ENCODE measurements around the gene HSDL1. TPM values are rescaled to one million over a fixed set of nuclear protein-coding genes. Genes with fewer than 3 reads are reported as not detected.

The HSDL1 gene
- total and polyA plus RNA-seq, 10 of the 15 experiments (the other 5 are each of a cell fraction or from before 2014, with no cell fraction given), result 2.0 to 13.4 (median 5.6) TPM

DNA sequence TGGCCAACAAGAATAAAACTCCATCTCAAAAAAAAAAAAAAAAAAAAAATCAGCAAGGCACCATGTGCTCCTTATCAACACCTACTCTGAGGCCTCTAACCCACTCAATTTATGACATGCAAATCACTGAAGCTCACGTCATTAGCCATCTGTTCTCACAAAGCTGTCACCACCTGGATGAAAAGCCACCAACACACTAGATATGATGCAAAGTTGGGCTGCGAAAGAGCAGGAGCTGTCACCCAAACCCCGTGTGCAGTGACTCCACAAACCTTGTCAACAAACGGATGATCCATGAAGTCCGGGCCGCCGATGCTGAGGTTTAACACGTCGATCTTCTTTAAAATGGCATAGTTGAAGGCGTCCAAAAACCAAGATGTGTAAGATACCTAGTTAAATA, 53.5 kb downstream of the HSDL1 start (continued):
- TF ChIP-seq MXI1 (IDR thresholded peaks at IDR 0.05; ENCODE audit: low read depth, low read length), result no peak
- no peak for TF ChIP-seq BMI1 (IDR thresholded peaks at IDR 0.05; ENCODE audit: borderline replicate concordance)
- TF ChIP-seq ESRRA (IDR thresholded peaks at IDR 0.05; ENCODE audit: low read length), result no peak
- no peak for TF ChIP-seq MEF2B (IDR thresholded peaks at IDR 0.05; ENCODE audit: partially characterized antibody, poor library complexity, severe bottlenecking)
- TF ChIP-seq ZNF384 (IDR thresholded peaks at IDR 0.05; ENCODE audit: borderline replicate concordance, low read depth, low read length), result no peak
- TF ChIP-seq SREBF1 (IDR thresholded peaks at IDR 0.05; ENCODE audit: low read length), result no peak
- no peak for TF ChIP-seq TCF3 (IDR thresholded peaks at IDR 0.05; ENCODE audit: borderline replicate concordance, insufficient read depth, low read depth, low read length)
- no peak for TF ChIP-seq ZNF24 (IDR thresholded peaks at IDR 0.05)
- TF ChIP-seq ETV6 (conservative IDR thresholded peaks at IDR 0.05 in 1 of 2, IDR thresholded peaks at IDR 0.05 in 1 of 2; ENCODE audit: borderline replicate concordance in 1 of 2, low read depth in 1 of 2), result no peak
- TF ChIP-seq ZNF217 (IDR thresholded peaks at IDR 0.05), result no peak

DNA sequence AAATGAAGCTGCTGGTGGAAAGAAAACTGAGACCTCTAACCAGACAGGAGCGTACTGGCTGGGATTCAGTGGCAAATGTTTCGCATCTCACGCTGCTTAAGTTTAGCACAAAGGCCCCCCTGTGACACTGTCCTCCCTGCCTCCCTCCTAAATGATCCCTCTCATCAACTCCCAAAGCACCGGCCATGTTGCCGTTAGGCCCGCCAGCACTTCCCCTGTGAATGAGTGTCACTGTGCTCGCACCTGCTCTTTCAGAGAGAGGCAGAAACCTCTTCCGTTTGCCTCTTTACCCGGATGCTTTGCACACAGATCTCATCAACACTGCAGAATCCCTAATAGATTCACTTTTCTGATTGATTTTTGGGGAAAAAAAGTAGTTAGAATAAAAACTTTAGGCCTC, 54.8 kb downstream of the HSDL1 start:
- in situ Hi-C loops (cut with MboI), result no loop called here

More for the DNA sequence above, 54.8 kb downstream of the HSDL1 start:
- H3K4me1 ChIP-seq (ENCODE audit: control insufficient read depth, insufficient read depth, low read length), result peaks cover 44% of the 10 kb centered on the region
- no peaks in the 10 kb centered on the region for H3K9me3 ChIP-seq (replicated peaks; ENCODE audit: control insufficient read depth, insufficient read depth, low read length)
- intact Hi-C loops (cut with micrococcal nuclease; ENCODE audit: unreplicated experiment), result no loop called here
- POLR2A ChIA-PET, result interaction anchor here (0.6 kb wide), 1 partner anchor 36 kb away, joined by 5 read pairs; no protein-coding TSS in a partner anchor
- SMC1A ChIA-PET (ENCODE audit: uncharacterized antibody, unreplicated experiment), result interaction anchor here (2.7 kb wide), 1 partner anchor 15 kb away, joined by 10 read pairs; no protein-coding TSS in a partner anchor
- H3K4me2 ChIP-seq (ENCODE audit: control insufficient read depth, insufficient read depth), result no peak overlapping the region
- H3K9ac ChIP-seq (ENCODE audit: control insufficient read depth, insufficient read depth, low read length), result no peak overlapping the region
- H3K27me3 ChIP-seq (replicated peaks in 1 of 2; ENCODE audit: control insufficient read depth in 2 of 2, insufficient read depth in 2 of 2, low read length in 1 of 2), result no peaks in the 10 kb centered on the region
- BruUV-seq (replicated peaks), result no TSS peak
- WGBS (ENCODE audit: insufficient coverage, insufficient replicate concordance, low lambda C conversion rate, missing lambda C conversion rate), result 96% methylated on average over 9 of the region's 9 CpGs
- ATAC-seq, result no peak
- no peak for DNase-seq (ENCODE audit: low read depth, low spot score)
- no peak overlapping the region for H3K27ac ChIP-seq (ENCODE audit: control insufficient read depth, insufficient read depth)
- FAIRE-seq, result no peak
- no peak for TF ChIP-seq CBX5 (IDR thresholded peaks at IDR 0.05; ENCODE audit: low read depth)
- no peak for TF ChIP-seq HDAC6 (IDR thresholded peaks at IDR 0.05; ENCODE audit: unreplicated experiment)
- TF ChIP-seq SMC3 (IDR thresholded peaks at IDR 0.05; ENCODE audit: borderline replicate concordance, low read length), result no peak
- TF ChIP-seq, protein P1, sequence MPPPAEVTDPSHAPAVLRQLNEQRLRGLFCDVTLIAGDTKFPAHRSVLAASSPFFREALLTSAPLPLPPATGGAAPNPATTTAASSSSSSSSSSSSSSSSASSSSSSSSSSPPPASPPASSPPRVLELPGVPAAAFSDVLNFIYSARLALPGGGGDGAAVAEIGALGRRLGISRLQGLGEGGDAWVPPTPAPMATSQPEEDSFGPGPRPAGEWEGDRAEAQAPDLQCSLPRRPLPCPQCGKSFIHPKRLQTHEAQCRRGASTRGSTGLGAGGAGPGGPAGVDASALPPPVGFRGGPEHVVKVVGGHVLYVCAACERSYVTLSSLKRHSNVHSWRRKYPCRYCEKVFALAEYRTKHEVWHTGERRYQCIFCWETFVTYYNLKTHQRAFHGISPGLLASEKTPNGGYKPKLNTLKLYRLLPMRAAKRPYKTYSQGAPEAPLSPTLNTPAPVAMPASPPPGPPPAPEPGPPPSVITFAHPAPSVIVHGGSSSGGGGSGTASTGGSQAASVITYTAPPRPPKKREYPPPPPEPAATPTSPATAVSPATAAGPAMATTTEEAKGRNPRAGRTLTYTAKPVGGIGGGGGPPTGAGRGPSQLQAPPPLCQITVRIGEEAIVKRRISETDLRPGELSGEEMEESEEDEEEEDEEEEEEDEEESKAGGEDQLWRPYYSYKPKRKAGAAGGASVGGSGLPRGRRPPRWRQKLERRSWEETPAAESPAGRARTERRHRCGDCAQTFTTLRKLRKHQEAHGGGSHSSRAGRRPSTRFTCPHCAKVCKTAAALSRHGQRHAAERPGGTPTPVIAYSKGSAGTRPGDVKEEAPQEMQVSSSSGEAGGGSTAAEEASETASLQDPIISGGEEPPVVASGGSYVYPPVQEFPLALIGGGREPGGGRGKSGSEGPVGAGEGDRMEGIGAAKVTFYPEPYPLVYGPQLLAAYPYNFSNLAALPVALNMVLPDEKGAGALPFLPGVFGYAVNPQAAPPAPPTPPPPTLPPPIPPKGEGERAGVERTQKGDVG (CRISPR knock-in tag; IDR thresholded peaks at IDR 0.05), result no peak
- TF ChIP-seq, protein P2, sequence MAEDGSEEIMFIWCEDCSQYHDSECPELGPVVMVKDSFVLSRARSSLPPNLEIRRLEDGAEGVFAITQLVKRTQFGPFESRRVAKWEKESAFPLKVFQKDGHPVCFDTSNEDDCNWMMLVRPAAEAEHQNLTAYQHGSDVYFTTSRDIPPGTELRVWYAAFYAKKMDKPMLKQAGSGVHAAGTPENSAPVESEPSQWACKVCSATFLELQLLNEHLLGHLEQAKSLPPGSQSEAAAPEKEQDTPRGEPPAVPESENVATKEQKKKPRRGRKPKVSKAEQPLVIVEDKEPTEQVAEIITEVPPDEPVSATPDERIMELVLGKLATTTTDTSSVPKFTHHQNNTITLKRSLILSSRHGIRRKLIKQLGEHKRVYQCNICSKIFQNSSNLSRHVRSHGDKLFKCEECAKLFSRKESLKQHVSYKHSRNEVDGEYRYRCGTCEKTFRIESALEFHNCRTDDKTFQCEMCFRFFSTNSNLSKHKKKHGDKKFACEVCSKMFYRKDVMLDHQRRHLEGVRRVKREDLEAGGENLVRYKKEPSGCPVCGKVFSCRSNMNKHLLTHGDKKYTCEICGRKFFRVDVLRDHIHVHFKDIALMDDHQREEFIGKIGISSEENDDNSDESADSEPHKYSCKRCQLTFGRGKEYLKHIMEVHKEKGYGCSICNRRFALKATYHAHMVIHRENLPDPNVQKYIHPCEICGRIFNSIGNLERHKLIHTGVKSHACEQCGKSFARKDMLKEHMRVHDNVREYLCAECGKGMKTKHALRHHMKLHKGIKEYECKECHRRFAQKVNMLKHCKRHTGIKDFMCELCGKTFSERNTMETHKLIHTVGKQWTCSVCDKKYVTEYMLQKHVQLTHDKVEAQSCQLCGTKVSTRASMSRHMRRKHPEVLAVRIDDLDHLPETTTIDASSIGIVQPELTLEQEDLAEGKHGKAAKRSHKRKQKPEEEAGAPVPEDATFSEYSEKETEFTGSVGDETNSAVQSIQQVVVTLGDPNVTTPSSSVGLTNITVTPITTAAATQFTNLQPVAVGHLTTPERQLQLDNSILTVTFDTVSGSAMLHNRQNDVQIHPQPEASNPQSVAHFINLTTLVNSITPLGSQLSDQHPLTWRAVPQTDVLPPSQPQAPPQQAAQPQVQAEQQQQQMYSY (CRISPR knock-in tag; IDR thresholded peaks at IDR 0.05), result no peak
- no peak for TF ChIP-seq ZNF274 (IDR thresholded peaks at IDR 0.05; ENCODE audit: insufficient read depth, insufficient read length)
- CTCF ChIA-PET, result interaction anchor here (1.4 to 7.9 kb wide), 5 partner anchors 11 to 98 kb away, joined by 4 to 102 read pairs (median 58); partner anchors contain the start of genes ADAD2, MBTPS1 and TAF1C
- no peak overlapping the region for H3K4me3 ChIP-seq
- no peaks in the 10 kb centered on the region for H3K79me2 ChIP-seq (ENCODE audit: control insufficient read depth, insufficient read depth, low read length)
- H3K36me3 ChIP-seq (ENCODE audit: control insufficient read depth in 2 of 2, insufficient read depth in 2 of 2, low read length in 1 of 2), result peaks cover 22 to 45% of the 10 kb centered on the region in 2 experiments
- H2AFZ ChIP-seq (ENCODE audit: control insufficient read depth, low read depth, low read length), result no peak overlapping the region
- H4K20me1 ChIP-seq (ENCODE audit: control insufficient read depth, insufficient read depth), result peaks cover 12% of the 10 kb centered on the region
- RAD21 ChIA-PET (ENCODE audit: unreplicated experiment), result interaction anchor here (0.9 kb wide), 1 partner anchor 416 kb away, joined by 3 read pairs; no protein-coding TSS in a partner anchor
